Spleen (tissue), 11 donors: ENCODE measurements around the gene YAP1. TPM values are rescaled to one million over a fixed set of nuclear protein-coding genes. Genes with fewer than 3 reads are reported as not detected.

Experiments
- DNase-seq: peaks from one replicate; pipeline ENCODE4 v3.0.0-alpha.2; 2020
- H3K27ac ChIP-seq, 8 donors: fragments of 200-600 bp; sonication (generic) in 7 of 8; 1 replicate in 4 of 8; 2 replicates in 4 of 8; pipeline versions ENCODE4 v1.5.0 to v1.8.0; 2016 to 2021; ENCODE audit warnings: inconsistent platforms in 4 of 8, mild to moderate bottlenecking in 4 of 8, moderate library complexity in 1 of 8
- H3K27me3 ChIP-seq, 7 donors: fragments of 200-600 bp; sonication (generic) in 6 of 7; replicated peaks in 1 of 7; 1 replicate in 4 of 7; 2 replicates in 3 of 7; pipeline versions ENCODE4 v1.5.0 to v1.8.0; 2016 to 2021; ENCODE audit warnings: inconsistent platforms in 3 of 7, mild to moderate bottlenecking in 1 of 7
- H3K36me3 ChIP-seq, 6 donors: fragments of 200-600 bp; sonication (generic) in 5 of 6; 1 replicate in 4 of 6; 2 replicates in 2 of 6; pipeline versions ENCODE4 v1.5.0 to v1.8.0; 2016 to 2021; ENCODE audit warnings: inconsistent platforms in 2 of 6
- H3K4me1 ChIP-seq, 6 donors: fragments of 200-600 bp; sonication (generic) in 5 of 6; 1 replicate in 3 of 6; 2 replicates in 3 of 6; pipeline versions ENCODE4 v1.5.0 to v1.8.0; 2016 to 2021; ENCODE audit warnings: inconsistent platforms in 3 of 6
- H3K4me3 ChIP-seq, 8 donors: fragments of 200-600 bp; sonication (generic) in 7 of 8; 1 replicate in 4 of 8; 2 replicates in 4 of 8; pipeline versions ENCODE4 v1.5.0 to v1.8.0; 2016 to 2021; ENCODE audit warnings: inconsistent platforms in 4 of 8, mild to moderate bottlenecking in 4 of 8, moderate library complexity in 2 of 8
- H3K9me3 ChIP-seq, 8 donors: fragments of 200-600 bp; sonication (generic) in 7 of 8; 1 replicate in 4 of 8; 2 replicates in 4 of 8; pipeline versions ENCODE4 v1.5.0 to v1.8.0; 2016 to 2021; ENCODE audit warnings: inconsistent platforms in 4 of 8
- POLR2A ChIP-seq, 3 donors: fragments of 450-650 bp; IDR thresholded peaks; one replicate each; pipeline ENCODE4 v1.5.1; 2017; ENCODE audit warnings: antibody characterized with exemption in 3 of 3, mild to moderate bottlenecking in 1 of 3
- POLR2AphosphoS5 ChIP-seq, 3 donors: sonication (generic); formaldehyde crosslinking; IDR thresholded peaks; one replicate each; pipeline ENCODE4 v1.5.1; 2017; ENCODE audit warnings: antibody characterized with exemption in 3 of 3
- WGBS, 5 donors: extraction: QIAGEN DNeasy Blood & Tissue Kit in 3 of 5; methylation state at CpG; one replicate each; pipeline versions ENCODE4 v1.1.5 to v1.1.7; 2013 to 2018; 5-methylcytosine and 5-hydroxymethylcytosine counted together
- intact Hi-C: fragments of 100-400 bp; cut with DNase I; formaldehyde crosslinking; loops from one replicate; pipeline ENCODE4 v1.15.0; 2023; ENCODE audit warnings: low total_unique reads
- polyA plus RNA-seq, 3 donors: library from polyadenylated mRNA; stranded (reverse); fragments of 200-250 nt; gene quantifications; one replicate each; pipeline ENCODE4 v1.2.1, GENCODE V29; 2013
- total RNA-seq, 7 donors: library from RNA; depleted of rRNA in 3 of 7; stranded (reverse); fragments of >200 nt in 3 of 7; fragmentation: NEBNext Ultra II Directional in 4 of 7; extraction: Animal tissue kit (Norgen Biotek cat#: 25700) in 4 of 7; gene quantifications; one replicate each; pipeline versions ENCODE4 v1.1.0 to v1.2.1, GENCODE V29; 2016 to 2021
- TF ChIP-seq, protein P1 (sequence below), 11 experiments: fragments of 200-600 bp in 7 of 11; fragments of 450-650 bp in 4 of 11; sonication (generic) in 4 of 11; IDR thresholded peaks in 8 of 11; conservative IDR thresholded peaks in 3 of 11; 1 replicate in 7 of 11; 2 replicates in 4 of 11; pipeline versions ENCODE4 v1.4.0 to v1.8.0; 2016 to 2021; ENCODE audit warnings: antibody characterized with exemption in 11 of 11, inconsistent platforms in 4 of 11, mild to moderate bottlenecking in 1 of 11
- donor health status: healthy with polysubstance abuse.
- donor health status: DM: no; HTN: no; CAD: no; lungs with moderate emphysema.
- donor health status: DM: no; HTN: no; CAD: no.
- donor health status: Bipolar disorder and iron deficiency.
- donor health status: healthy.
- donor health status: DM: no; HTN: no; CAD: no.
- donor health status: DM: yes; HTN: yes; CAD: no.

The YAP1 gene
- total and polyA plus RNA-seq, 10 donors = 4.9 to 37.3 (median 31.4) TPM

DNA sequence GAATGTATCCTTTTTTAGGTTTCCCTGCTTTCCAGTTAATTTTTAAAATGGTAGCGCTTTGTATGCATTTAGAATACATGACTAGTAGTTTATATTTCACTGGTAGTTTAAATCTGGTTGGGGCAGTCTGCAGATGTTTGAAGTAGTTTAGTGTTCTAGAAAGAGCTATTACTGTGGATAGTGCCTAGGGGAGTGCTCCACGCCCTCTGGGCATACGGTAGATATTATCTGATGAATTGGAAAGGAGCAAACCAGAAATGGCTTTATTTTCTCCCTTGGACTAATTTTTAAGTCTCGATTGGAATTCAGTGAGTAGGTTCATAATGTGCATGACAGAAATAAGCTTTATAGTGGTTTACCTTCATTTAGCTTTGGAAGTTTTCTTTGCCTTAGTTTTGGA, 120.7 kb downstream of the YAP1 start:
- no peak overlapping the region for H3K27ac ChIP-seq
- H3K36me3 ChIP-seq = peaks cover 0 to 11% (median 0%) of the 10 kb centered on the region in 6 donors
- peaks cover 0 to 4% (median 0%) of the 10 kb centered on the region in 7 donors for H3K27me3 ChIP-seq
- intact Hi-C loops = no loop called here
- no peak for DNase-seq
- H3K9me3 ChIP-seq = no peaks in the 10 kb centered on the region
- WGBS, 5 donors = 80 to 91% (median 87%) methylated on average over 4 of the region's 4 CpGs
- no peaks in the 10 kb centered on the region for H3K4me1 ChIP-seq
- no peak for TF ChIP-seq POLR2AphosphoS5 (IDR thresholded peaks at IDR 0.05)
- no peak overlapping the region for H3K4me3 ChIP-seq

DNA sequence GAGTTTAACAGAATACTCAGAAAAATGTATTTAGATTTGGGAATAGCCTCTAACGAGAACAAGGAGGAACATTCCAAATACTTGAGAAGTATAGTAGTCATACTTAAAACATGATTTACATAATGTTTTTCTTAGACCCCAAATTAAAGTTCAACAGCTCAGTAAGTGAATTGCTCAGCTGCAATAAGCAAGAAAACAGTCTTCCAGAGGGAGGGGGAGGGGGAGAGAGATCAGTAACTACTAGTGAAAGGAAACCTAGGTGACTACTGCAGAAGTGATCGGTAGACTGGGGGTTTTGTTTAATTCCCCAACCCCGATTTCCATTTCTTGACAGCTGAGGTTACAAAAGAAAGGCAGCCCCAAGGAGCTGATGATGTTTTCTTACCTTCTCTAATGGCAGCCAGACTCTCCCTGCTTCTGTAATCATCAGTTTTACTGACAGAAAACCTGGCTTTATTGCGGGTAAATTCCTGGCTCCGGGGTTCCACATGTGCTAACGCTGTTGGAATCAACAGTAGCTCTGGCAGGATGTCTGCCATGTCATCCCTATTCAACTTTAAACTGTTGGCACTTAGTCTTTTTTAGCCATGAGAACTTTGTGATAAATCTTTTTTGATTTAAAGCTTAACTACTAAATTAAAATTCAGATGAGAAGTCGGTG, 124.7 kb downstream of the YAP1 start:
- Histone ChIP-seq H3K27ac (no peak overlapping the region), H3K36me3 (no peaks in the 10 kb centered on the region), H3K9me3 (no peaks in the 10 kb centered on the region), H3K27me3 (peaks cover 0 to 21% (median 0%) of the 10 kb centered on the region in 7 donors), H3K4me1 (no peaks in the 10 kb centered on the region), H3K4me3 (no peak overlapping the region)
- intact Hi-C loops = no loop called here
- WGBS, 5 donors = 52 to 67% (median 60%) methylated on average over 7 of the region's 7 CpGs
- TF ChIP-seq, protein P1, sequence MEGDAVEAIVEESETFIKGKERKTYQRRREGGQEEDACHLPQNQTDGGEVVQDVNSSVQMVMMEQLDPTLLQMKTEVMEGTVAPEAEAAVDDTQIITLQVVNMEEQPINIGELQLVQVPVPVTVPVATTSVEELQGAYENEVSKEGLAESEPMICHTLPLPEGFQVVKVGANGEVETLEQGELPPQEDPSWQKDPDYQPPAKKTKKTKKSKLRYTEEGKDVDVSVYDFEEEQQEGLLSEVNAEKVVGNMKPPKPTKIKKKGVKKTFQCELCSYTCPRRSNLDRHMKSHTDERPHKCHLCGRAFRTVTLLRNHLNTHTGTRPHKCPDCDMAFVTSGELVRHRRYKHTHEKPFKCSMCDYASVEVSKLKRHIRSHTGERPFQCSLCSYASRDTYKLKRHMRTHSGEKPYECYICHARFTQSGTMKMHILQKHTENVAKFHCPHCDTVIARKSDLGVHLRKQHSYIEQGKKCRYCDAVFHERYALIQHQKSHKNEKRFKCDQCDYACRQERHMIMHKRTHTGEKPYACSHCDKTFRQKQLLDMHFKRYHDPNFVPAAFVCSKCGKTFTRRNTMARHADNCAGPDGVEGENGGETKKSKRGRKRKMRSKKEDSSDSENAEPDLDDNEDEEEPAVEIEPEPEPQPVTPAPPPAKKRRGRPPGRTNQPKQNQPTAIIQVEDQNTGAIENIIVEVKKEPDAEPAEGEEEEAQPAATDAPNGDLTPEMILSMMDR (IDR thresholded peaks at IDR 0.05 in 8 of 11, conservative IDR thresholded peaks at IDR 0.05 in 3 of 11) = no peak
- no peak for TF ChIP-seq POLR2A (IDR thresholded peaks at IDR 0.05)
- no peak for DNase-seq

DNA sequence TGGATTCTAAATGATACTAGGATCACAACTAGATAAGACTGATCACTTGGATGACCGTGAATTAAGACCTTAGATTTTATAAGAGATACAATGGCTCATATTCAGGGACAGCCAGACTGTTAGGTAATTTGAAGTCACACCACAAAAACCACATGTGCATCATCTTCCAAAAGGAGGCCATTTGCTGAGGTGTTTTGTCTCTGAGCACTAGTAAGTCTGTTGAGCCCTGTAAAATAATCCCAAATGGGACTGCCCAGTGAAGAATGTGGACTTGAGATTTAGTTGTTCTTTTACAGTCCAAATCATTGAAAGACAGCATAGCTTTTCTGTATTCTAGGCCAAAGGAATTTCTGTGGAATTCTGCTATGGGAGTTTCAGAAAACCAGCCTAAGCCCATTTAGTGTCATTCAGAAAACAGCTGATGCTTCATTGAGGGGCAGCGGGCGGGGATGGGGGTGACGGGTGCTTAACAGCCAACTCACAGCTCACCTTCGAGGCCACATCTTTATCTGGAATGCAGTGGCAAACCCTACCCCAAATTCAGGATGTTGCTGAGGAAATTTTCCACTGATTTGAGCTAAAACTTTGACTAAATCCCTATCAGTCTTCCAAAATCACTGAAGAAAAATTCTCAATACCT, 127.0 kb downstream of the YAP1 start:
- no peak overlapping the region for H3K27ac ChIP-seq
- 68 to 90% (median 83%) methylated on average over 5 of the region's 5 CpGs for WGBS, 5 donors
- intact Hi-C loops = no loop called here
- peaks cover 0 to 18% (median 0%) of the 10 kb centered on the region in 7 donors for H3K27me3 ChIP-seq
- no peak for TF ChIP-seq POLR2AphosphoS5 (IDR thresholded peaks at IDR 0.05)
- TF ChIP-seq, protein P1 (IDR thresholded peaks at IDR 0.05 in 8 of 11, conservative IDR thresholded peaks at IDR 0.05 in 3 of 11) = no peak
- TF ChIP-seq POLR2A (IDR thresholded peaks at IDR 0.05) = no peak
- H3K4me3 ChIP-seq = no peak overlapping the region
- DNase-seq = no peak
- H3K9me3 ChIP-seq = no peaks in the 10 kb centered on the region
- H3K36me3 ChIP-seq = no peaks in the 10 kb centered on the region
- no peaks in the 10 kb centered on the region for H3K4me1 ChIP-seq

DNA sequence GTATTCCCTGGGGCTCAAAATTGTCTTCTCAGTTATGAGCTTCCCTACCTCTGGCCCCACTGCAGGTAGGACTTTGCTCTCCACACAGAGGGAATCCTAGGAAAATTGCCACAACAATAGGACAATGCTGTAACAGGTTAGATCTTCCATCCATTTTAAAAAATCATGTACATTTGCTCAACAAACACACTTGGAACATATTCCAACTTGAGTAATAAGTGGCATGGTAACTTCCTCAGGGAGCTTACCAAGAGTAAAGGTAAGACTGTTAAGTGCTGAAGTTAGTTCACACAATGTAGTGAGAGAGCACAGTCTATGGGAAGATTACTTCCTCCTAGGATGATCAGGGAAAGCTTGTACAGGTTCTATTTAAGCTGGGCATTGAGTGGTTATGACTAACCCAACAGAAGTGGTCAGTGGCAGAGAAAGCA, 128.2 kb downstream of the YAP1 start:
- peaks cover 0 to 18% (median 0%) of the 10 kb centered on the region in 7 donors for H3K27me3 ChIP-seq
- no peaks in the 10 kb centered on the region for H3K9me3 ChIP-seq
- DNase-seq = no peak
- no peak overlapping the region for H3K27ac ChIP-seq
- intact Hi-C loops = no loop called here
- H3K4me3 ChIP-seq = no peak overlapping the region
- TF ChIP-seq, protein P1 (IDR thresholded peaks at IDR 0.05 in 8 of 11, conservative IDR thresholded peaks at IDR 0.05 in 3 of 11) = no peak
- TF ChIP-seq POLR2A (IDR thresholded peaks at IDR 0.05) (no peak), POLR2AphosphoS5 (IDR thresholded peaks at IDR 0.05) (no peak)
- no peaks in the 10 kb centered on the region for H3K4me1 ChIP-seq
- H3K36me3 ChIP-seq = no peaks in the 10 kb centered on the region
